GM06990 (cell line): ENCODE measurements around the gene NEMF.
"Not testable (repeated sequence)": the region's sequence is repeated elsewhere in the genome, so short reads cannot be mapped to it uniquely, and the experiment has no call there.

Experiments used
- DNase-seq: peaks from one replicate; pipeline ENCODE4 v3.0.0-alpha.2; 2011; ENCODE audit not compliant: insufficient read length; ENCODE audit errors: extremely low read depth
- H3K27me3 ChIP-seq: replicated peaks from 2 replicates; pipeline ENCODE4 v1.6.0; 2011; ENCODE audit warnings: low read length; ENCODE audit not compliant: control insufficient read depth, insufficient read depth
- H3K36me3 ChIP-seq: 2 replicates; pipeline ENCODE4 v1.5.1; 2011; ENCODE audit warnings: low read length; ENCODE audit not compliant: control insufficient read depth, insufficient read depth
- H3K4me3 ChIP-seq: replicated peaks from 2 replicates; pipeline ENCODE4 v1.5.1; 2011; ENCODE audit warnings: low read depth, mild to moderate bottlenecking, control low read depth, low read length
- CTCF ChIP-seq: IDR thresholded peaks from 2 replicates; pipeline ENCODE4 v1.5.1; 2011; ENCODE audit warnings: low read length, control low read depth, mild to moderate bottlenecking, inconsistent platforms; ENCODE audit not compliant: insufficient read depth, poor library complexity, severe bottlenecking

NEMF gene

GRCh38 chr14:49896966-49897365, 44.4 kb upstream of the NEMF start:
- no peak for DNase-seq
- no peak for TF ChIP-seq CTCF
- peaks cover 4% of the 10 kb centered on the region for H3K36me3 ChIP-seq
- no peaks in the 10 kb centered on the region for H3K27me3 ChIP-seq
- peak overlapping the region; percentile 98 for H3K4me3 ChIP-seq

GRCh38 chr14:49896272-49896671, 43.7 kb upstream of the NEMF start:
- peak overlapping the region; percentile 98 for H3K4me3 ChIP-seq
- H3K27me3 ChIP-seq, H3K36me3 ChIP-seq, DNase-seq: not testable (repeated sequence)

GRCh38 chr14:49895480-49895879, 42.9 kb upstream of the NEMF start:
- H3K4me3 ChIP-seq: peak overlapping the region; percentile 98
- H3K36me3 ChIP-seq: peaks cover 4% of the 10 kb centered on the region
- no peaks in the 10 kb centered on the region for H3K27me3 ChIP-seq
- no peak for TF ChIP-seq CTCF
- DNase-seq: no peak

GRCh38 chr14:49894214-49895107, 41.9 kb upstream of the NEMF start:
- H3K36me3 ChIP-seq, DNase-seq, H3K27me3 ChIP-seq: not testable (repeated sequence)
- H3K4me3 ChIP-seq: peak overlapping the region; percentile 98

- H3K36me3 ChIP-seq: peaks cover 4% of the 10 kb centered on the region
- no peak for TF ChIP-seq CTCF
- DNase-seq: peak; percentile 84
- no peaks in the 10 kb centered on the region for H3K27me3 ChIP-seq
- peak overlapping the region; percentile 98 for H3K4me3 ChIP-seq
These were observed 41.0 kb upstream of the NEMF start for GRCh38 chr14:49893309-49894213.

GRCh38 chr14:49892636-49893308, 40.2 kb upstream of the NEMF start, which contains the start of gene ARF6:
TSS of gene ARF6 (plus strand) at chr14:49893082. CDS start at chr14:49893737, 655 bp downstream.
- H3K27me3 ChIP-seq: no peaks in the 10 kb centered on the region
- H3K4me3 ChIP-seq: peak within 1 kb of the TSS; percentile 98
- H3K36me3 ChIP-seq: peaks cover 4% of the 10 kb centered on the region
- DNase-seq: peak; percentile 99
- TF ChIP-seq CTCF: no peak
